Measurements from ENCODE around the gene FAM151A. TPM values are rescaled to one million over a fixed set of nuclear protein-coding genes. Genes with fewer than 3 reads are reported as not detected.
"Not testable (repeated sequence)": the region's sequence is repeated elsewhere in the genome, so short reads cannot be mapped to it uniquely, and the experiment has no call there.

The FAM151A gene
- total RNA-seq, 4 donors from 2014 or later: not detected

GRCh38 chr1:54645806-54646676, 22.7 kb upstream of the FAM151A start:
- TF ChIP-seq, protein P1, sequence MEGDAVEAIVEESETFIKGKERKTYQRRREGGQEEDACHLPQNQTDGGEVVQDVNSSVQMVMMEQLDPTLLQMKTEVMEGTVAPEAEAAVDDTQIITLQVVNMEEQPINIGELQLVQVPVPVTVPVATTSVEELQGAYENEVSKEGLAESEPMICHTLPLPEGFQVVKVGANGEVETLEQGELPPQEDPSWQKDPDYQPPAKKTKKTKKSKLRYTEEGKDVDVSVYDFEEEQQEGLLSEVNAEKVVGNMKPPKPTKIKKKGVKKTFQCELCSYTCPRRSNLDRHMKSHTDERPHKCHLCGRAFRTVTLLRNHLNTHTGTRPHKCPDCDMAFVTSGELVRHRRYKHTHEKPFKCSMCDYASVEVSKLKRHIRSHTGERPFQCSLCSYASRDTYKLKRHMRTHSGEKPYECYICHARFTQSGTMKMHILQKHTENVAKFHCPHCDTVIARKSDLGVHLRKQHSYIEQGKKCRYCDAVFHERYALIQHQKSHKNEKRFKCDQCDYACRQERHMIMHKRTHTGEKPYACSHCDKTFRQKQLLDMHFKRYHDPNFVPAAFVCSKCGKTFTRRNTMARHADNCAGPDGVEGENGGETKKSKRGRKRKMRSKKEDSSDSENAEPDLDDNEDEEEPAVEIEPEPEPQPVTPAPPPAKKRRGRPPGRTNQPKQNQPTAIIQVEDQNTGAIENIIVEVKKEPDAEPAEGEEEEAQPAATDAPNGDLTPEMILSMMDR (IDR thresholded peaks at IDR 0.05): no peak
- no peak for TF ChIP-seq POLR2A (IDR thresholded peaks at IDR 0.05)
- no peaks in the 10 kb centered on the region for H3K36me3 ChIP-seq

DNA sequence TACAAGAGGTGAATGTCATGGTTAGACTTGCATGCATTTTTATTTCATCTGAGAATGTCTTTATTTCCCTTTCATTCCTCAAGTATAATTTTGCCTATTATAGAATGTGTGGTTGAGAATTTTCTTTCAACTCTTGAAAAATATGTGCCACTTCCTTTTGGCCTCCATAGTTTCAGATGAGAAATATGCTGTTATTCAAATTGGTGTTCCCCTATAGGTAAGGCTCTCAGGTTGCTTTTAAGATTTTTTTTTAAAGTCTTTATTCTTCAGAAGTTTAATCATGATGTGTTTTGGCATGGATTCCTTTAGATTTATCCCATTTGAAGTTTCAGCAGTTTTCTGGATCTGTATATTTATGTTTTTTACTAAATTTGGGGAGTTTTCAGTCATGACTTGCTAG, 20.4 kb upstream of the FAM151A start:
- Histone ChIP-seq H3K4me3 (replicated peaks in 1 of 3) (no peak overlapping the region), H3K36me3 (no peaks in the 10 kb centered on the region), H3K4me1 (no peaks in the 10 kb centered on the region), H3K9me3 (no peaks in the 10 kb centered on the region), H3K27ac (no peak overlapping the region), H3K27me3 (no peaks in the 10 kb centered on the region)
- TF ChIP-seq POLR2A (IDR thresholded peaks at IDR 0.05): no peak
- TF ChIP-seq, protein P1 (IDR thresholded peaks at IDR 0.05): no peak
- intact Hi-C loops (cut with DNase I): no loop called here
- no peak for DNase-seq

More at GRCh38 chr1:54645806-54646676, 22.7 kb upstream of the FAM151A start:
- no peaks in the 10 kb centered on the region for H3K27me3 ChIP-seq
- H3K4me3 ChIP-seq (replicated peaks in 1 of 3): no peak overlapping the region
- WGBS, 2 donors: 74 to 88% methylated on average over 7 of the region's 7 CpGs
- no peaks in the 10 kb centered on the region for H3K4me1 ChIP-seq
- intact Hi-C loops (cut with DNase I): no loop called here
- H3K9me3 ChIP-seq: no peaks in the 10 kb centered on the region
- DNase-seq: no peak
- no peak overlapping the region for H3K27ac ChIP-seq

DNA sequence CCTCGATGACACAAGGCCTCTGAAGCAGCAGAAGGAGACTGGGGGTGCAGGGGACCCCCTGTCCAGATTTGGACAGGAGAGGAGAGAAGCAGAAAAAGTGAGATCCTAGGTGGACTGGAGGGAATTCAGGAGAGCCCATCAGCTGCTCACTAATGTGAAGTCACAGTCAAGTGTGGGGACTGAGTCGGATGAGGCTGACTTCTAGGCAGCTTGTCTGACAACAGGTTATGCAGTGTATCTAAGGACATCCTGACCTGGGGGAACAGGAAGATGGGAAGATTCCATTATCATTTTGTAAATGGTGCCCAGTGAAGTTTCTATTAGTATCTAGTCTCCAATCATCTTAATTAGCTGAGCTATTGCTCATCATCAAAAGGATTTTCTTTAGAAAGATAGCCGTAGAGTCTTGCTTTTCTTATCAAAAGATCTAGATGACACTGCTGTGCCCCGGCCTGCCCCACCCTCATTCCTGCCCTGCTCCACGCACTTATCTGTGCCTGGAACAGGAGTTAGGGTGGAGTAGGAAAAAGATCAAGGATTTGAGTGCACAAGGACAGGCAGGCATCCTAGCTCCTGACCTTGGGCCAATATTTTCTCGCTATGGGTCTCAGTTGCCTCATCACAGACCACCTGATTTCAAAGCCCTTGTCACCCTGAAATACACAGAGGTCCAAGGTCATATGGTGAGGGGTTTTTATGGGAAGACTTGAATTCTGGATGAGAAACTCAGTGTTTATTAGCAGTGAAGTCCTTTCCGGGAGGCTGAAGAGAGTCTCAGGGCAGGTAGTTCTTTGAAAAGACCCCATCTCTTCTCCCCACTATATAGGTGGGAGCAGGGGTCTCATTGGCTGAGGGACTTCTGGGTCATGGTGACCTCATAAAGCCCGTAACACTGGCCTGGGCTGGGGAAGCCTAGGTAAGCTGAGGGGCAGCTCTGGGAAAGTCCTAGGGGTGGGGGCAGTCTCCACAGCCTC, 17.8 kb upstream of the FAM151A start, which contains the start of gene MROH7:
Gene MROH7, plus strand, starts transcription at position 924 of the 974 bp plus-strand sequence. CDS start 11,141 bp downstream, outside the sequence.
- 82 to 84% methylated on average over 8 of the region's 8 CpGs for WGBS, 2 donors
- DNase-seq: no peak
- Histone ChIP-seq H3K4me1 (no peaks in the 10 kb centered on the region), H3K36me3 (no peaks in the 10 kb centered on the region), H3K9me3 (no peaks in the 10 kb centered on the region), H3K27me3 (no peaks in the 10 kb centered on the region), H3K4me3 (replicated peaks in 1 of 3) (no peak within 1 kb of the TSS), H3K27ac (no peak within 1 kb of the TSS)
- intact Hi-C loops (cut with DNase I): no loop called here
- no peak for TF ChIP-seq POLR2A (IDR thresholded peaks at IDR 0.05)
- TF ChIP-seq, protein P1 (IDR thresholded peaks at IDR 0.05): no peak

- Histone ChIP-seq H3K36me3 (no peaks in the 10 kb centered on the region), H3K4me3 (replicated peaks in 1 of 3) (no peak overlapping the region), H3K9me3 (no peaks in the 10 kb centered on the region), H3K27me3 (no peaks in the 10 kb centered on the region), H3K27ac (no peak overlapping the region), H3K4me1 (no peaks in the 10 kb centered on the region)
- 71 to 75% methylated on average over 4 of the region's 4 CpGs for WGBS, 2 donors
- no peak for DNase-seq
- intact Hi-C loops (cut with DNase I): no loop called here
- TF ChIP-seq, protein P1 (IDR thresholded peaks at IDR 0.05): no peak
- TF ChIP-seq POLR2A (IDR thresholded peaks at IDR 0.05): no peak
Observed at GRCh38 chr1:54640361-54640760, 17.0 kb upstream of the FAM151A start.

- H3K4me1 ChIP-seq; H3K9me3 ChIP-seq; H3K4me3 ChIP-seq (replicated peaks in 1 of 3); intact Hi-C loops (cut with DNase I); H3K27ac ChIP-seq; DNase-seq; H3K36me3 ChIP-seq; H3K27me3 ChIP-seq: not testable (repeated sequence)
- WGBS, 2 donors: 62 to 64% methylated on average over 14 of the region's 14 CpGs
Observed at GRCh38 chr1:54636461-54637446, 13.4 kb upstream of the FAM151A start.

DNA sequence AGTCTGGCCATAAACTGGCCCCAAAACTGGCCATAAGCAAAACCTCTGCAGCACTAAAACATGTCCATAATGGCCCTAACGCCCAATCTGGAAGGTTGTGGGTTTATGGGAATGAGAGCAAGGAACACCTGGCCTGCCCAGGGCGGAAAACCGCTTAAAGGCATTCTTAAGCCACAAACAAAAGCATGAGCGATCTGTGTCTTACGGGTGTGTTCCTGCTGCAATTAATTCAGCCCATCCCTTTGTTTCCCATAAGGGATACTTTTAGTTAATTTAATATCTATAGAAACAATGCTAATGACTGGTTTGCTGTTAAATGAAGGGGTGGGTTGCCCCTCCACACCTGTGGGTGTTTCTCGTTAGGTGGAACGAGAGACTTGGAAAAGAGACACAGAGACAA, 12.5 kb upstream of the FAM151A start:
- H3K27ac ChIP-seq; intact Hi-C loops (cut with DNase I); H3K4me1 ChIP-seq; H3K27me3 ChIP-seq; DNase-seq; H3K9me3 ChIP-seq; H3K4me3 ChIP-seq (replicated peaks in 1 of 3); H3K36me3 ChIP-seq: not testable (repeated sequence)
- WGBS, 2 donors: 97 to 98% methylated on average over 7 of the region's 7 CpGs
